NCI-H2107 treated with DMSO at 0.1 percent for 48 hours (cell line): ENCODE results near the gene CD44.

Experiments
- DNase-seq: peaks from one replicate; lab custom pipeline; 2025; ENCODE audit not compliant: unreplicated experiment; lab: John Stamatoyannopoulos, UW

Gene CD44

DNA sequence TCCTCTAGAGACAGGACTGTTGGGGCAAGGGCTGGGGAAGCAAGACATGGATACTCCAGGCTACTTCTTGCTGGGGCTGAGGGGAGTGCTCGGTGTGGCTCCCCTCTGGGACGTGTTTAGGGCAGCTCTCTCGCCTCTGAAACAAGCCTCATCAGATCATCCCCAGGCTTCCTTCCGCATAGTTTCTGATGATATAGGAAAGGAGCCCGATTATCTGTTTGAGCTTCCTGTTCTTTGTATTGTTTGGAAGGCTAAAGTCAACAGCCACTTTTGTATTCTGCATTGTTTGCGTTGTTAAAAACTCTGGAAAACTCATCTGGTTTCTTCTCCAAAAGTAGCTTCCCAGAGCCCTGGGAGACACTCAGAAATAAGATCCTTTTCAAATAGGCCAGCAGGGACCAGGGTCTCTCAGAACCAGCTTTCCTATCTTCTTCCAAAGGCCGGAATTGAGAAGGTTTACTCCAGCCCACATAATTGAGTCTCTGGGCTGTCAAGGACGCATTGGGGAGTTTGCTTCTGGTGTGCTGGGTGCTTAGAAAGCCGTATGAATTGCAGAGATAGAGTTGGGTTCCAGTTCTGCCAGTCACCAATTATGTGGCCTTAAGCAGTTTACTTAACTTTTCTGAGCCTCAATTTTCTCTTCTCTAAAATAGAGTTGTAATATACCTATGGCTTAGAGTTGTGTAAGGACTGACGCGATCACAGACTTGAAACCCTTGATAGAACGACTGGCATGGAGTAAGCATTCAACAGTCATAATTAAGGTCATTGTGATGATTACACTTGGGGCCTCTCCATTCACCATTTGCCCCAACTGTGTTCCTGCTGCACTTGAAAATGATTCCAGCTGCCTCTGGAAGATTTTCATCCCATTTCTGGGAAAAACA is 19.1 kb downstream of the CD44 start:
- no peak for DNase-seq

DNA sequence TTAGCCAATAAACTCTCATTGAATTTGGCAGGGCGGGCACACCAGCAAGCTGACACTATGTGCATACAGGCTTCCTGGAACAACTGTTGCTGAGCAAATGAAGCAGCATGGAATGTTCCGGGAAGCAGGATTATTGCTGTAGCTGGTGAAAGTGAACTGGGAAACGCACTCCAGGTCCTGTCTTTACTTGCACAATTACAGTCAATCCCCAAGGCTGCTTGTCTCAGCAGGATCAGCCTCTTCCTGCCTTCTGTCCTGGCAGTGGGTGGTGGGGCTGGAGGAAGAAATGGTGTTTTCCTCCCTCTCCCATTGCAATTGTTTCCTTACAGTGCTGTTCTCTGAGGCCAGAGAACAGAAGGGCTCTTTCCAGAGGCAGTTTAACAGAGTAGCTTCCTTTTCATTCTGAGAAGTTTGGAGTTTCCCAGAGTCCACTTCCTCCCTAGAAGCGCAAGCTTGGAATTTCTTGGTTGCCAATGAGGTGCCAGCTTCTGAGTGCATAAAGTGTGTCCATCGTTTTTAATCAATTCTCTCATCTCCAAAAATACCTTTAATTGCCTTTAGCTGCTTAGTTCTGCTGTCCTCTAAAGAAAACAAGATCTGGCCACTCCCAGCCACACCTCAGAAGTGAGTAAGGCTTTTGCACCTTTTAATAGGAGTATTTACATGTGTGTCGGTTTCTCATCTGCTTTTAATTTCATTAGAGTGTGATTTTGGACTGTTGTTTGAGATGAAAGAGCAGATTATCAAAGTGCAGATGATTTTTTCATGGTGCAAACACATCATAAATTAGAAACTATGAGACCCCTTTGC is 19.9 kb downstream of the CD44 start:
- no peak for DNase-seq

- DNase-seq, result no peak
Measured at GRCh38 chr11:35160246-35160824, 21.4 kb downstream of the CD44 start.

DNA sequence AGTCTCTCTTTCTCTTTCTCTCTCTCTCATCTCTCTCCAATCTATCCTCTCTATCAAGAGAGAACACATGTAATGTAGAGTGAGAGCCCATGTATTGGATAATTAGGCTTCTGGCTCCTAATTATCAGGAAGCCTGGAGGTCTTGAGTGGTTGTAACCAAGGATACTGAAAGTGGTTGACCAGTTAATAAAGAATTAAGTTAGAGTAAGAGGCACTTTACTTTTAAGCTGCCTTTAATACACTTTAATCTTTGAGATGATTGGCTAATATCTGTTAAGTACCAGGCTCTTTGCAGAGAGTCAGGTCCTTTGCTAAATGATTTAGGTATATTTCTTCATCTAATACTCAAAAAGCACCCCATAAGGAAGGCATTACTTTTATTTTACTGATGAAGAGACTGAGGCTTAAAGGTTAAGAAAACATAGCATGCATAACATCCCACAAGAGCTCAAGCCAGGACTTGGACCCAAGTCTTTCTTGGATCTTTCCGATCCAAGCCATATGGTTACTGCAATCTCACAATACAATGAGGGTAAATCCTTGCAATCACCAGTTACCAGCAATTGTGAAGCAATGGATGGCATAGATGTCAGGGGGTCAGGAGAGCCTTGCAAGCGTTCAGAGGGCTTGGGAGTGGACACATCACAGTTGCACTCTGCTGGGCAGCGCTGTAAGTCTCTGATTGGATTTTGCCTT is 22.1 kb downstream of the CD44 start:
- no peak for DNase-seq

- DNase-seq, result no peak
Measured at GRCh38 chr11:35162745-35163144, 23.8 kb downstream of the CD44 start.

GRCh38 chr11:35163209-35163608 is 24.2 kb downstream of the CD44 start:
- DNase-seq, result no peak

DNA sequence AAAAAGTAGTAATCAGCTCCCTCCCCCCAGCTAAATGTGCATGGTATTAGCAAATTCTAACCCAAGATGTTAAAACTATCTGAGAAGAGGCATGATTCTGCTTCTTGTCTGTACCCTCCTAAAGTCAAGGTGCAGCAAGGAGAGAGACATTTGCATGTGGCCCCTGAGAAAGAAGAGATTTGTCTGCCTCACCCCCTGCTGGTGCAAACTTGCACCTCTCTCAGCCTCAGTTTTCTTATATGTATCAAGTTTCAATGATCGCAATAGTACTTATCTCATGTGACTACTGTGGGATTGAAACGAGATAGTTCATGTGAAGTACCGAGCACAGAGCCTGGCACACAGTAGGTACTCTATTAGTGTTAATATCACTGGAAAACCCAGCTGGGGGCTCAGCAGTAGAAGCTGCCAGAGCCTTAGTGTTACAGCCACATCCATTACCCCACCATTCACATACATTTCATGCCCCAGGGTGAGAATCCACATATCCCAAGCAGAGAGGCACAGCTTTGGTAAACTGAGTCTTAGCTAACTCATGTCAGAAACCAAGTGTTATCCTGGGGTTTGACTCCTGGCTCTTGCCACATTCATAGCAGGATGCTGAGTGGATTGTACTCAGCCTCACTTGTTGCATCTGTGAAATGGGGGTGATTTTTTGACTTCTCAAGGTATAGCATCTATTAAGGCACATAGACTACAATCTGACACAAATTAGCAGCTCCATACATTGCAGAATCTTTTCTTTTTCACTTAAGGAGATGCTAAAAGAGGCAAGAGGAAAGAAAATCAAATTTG is 24.9 kb downstream of the CD44 start:
- DNase-seq, result no peak

DNA sequence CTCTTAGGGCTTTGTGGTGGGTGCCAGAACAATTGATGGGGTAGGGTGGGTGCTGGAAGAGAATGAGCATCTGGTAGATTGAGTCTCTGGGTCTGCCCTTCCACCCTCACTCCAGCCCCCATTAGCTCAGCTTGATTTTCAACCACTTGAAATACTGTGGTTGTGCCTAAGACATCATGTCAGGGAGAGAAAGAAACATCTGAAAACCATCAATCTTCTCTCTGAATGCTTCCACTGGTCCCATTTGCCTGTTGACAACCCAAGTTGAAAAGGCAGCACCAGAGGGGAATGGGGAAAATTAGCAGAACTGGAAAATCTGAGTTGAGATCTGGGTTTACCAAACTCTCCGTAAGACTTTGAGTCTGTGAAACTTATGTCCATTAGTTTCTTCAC is 26.1 kb downstream of the CD44 start:
- DNase-seq, result no peak

- no peak for DNase-seq
Measured at GRCh38 chr11:35165423-35166368, 26.7 kb downstream of the CD44 start.

GRCh38 chr11:35166369-35167360 is 27.7 kb downstream of the CD44 start:
- no peak for DNase-seq

DNA sequence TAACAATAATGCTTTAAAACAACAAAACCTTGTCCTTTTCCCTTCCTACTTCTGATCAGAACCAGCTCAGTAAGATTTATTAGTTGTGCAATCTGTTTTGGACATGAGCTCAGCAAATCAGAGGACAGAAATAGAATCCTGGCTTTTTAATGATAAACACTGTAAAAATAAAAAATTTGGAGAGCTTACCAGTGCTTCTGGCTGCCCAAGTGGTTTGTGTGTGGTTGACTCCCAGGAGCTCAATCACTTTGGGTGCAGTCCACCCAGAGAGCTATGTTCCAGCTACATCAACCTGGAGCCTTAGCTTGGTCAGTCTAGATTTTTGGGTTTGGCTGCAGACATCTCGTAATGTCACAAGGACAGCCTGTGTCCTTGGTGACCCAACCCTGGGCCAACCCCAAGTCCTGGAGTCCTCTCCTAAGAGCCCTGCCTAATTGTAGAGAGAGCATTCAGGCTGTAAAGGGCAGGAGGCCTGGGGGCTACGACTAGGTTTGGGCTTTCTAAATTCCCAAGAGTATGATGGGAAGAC is 28.5 kb downstream of the CD44 start:
- DNase-seq, result no peak

DNA sequence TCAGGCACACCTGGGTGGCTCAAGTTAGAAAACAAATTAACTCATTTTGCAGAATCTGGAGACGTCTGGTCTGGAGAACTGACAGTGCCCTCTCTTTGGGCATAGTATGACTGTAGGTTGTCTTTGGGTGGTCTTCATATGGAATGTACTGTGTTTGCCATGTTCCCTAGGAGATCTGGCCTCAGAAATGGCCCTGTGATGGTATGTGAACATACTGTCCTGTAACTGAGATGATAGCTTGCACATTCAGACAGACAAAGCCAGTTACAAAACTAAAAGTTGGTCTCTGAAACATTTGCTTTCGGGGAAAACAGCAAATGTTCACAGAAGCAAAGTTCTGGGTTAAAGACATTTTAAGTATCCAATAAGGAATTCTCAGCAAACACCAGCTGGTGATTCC is 29.7 kb downstream of the CD44 start:
- no peak for DNase-seq

GRCh38 chr11:35169112-35169511 is 30.1 kb downstream of the CD44 start:
- DNase-seq, result no peak

DNA sequence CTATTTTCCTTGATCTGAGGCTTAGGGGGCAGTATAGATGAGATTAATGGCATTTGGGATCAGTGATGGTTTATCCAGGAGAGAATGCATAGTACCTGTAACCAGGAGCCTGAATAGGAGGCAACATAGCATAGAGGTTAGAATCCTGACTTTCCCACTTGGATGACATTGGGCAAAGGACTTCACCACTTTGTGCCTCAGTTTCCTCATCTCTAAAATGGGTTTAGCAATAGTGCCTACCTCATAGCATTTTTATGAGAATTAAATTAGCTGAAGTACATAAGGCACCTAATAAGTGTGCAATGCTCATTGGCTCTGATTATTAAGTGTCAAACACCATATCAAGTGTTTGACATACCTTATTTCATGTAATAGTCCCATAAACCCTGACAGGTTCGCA is 30.8 kb downstream of the CD44 start:
- no peak for DNase-seq

GRCh38 chr11:35170503-35170902 is 31.5 kb downstream of the CD44 start:
- DNase-seq, result no peak

DNA sequence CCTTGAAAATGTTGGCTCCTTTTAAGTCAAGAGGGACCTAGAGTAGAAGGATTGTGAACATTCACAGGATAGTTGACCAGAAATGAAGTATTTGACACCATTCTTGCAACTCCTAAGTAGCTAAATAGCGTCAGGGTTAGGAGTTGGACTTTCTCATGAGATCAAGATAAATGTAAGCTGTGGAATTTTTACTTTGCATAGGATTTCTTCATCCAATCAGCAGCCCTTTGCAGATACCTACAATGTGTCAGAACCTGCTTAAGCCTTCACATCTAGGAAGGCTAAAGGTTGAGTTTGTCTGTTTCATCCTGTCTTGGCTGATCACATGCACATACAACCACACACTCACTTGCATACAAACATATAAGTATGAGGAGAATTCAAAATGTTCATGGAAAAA is 32.3 kb downstream of the CD44 start:
- no peak for DNase-seq

GRCh38 chr11:35173011-35173511 is 34.1 kb downstream of the CD44 start:
- no peak for DNase-seq
